ENCODE data around the gene DRAP1. TPM values are rescaled to one million over a fixed set of nuclear protein-coding genes. Genes with fewer than 3 reads are reported as not detected.
A peak's percentile ranks its signal among the peaks of the same experiment; 100 is the strongest.

DRAP1 gene
- total and polyA plus RNA-seq, 9 of the 15 experiments (the other 6 are each of a cell fraction or from before 2014, with no cell fraction given), result 9.6 to 200 (median 92.9) TPM

DNA sequence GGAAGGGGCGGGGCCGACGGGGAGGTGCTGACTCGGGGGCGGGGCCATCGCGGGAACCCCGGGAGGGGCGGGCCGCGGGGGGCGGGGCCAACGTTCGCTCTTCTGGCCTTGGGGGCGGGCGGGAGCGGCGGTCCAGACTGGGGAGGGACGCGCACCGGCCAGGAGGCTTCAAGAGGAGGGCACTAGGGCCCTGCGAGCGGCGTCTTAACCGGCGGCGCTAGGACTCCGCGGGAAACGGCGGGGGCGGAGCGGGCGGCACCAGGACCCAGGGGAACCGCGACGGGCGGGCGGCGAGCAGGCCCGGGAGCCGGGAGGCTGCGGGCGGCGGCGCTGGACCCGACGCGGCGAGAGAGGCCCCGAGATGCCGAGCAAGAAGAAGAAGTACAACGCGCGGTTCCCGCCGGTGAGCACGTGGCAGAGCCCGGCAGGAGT, at the start of gene DRAP1 (continued):
- TF ChIP-seq ZSCAN32 (CRISPR knock-in tag; IDR thresholded peaks at IDR 0.05) (no peak), MTF1 (CRISPR knock-in tag; IDR thresholded peaks at IDR 0.05; ENCODE audit: borderline replicate concordance) (no peak), HNRNPK (IDR thresholded peaks at IDR 0.05; ENCODE audit: low read depth, low read length, poor library complexity, severe bottlenecking) (peak; percentile 40), HNRNPUL1 (IDR thresholded peaks at IDR 0.05; ENCODE audit: low read length) (no peak), ZFP30 (CRISPR knock-in tag; IDR thresholded peaks at IDR 0.05; ENCODE audit: borderline replicate concordance) (no peak), SMAD2 (IDR thresholded peaks at IDR 0.05; ENCODE audit: low read depth, low read length) (no peak), ZNF140 (CRISPR knock-in tag; IDR thresholded peaks at IDR 0.05) (no peak), SMARCA5 (IDR thresholded peaks at IDR 0.05) (no peak), STAG1 (CRISPR knock-in tag; IDR thresholded peaks at IDR 0.05; ENCODE audit: borderline replicate concordance) (no peak), GATAD2B (IDR thresholded peaks at IDR 0.05; ENCODE audit: borderline replicate concordance) (peak; percentile 99), BACH1 (tag; IDR thresholded peaks at IDR 0.05) (no peak), POLR2AphosphoS2 (IDR thresholded peaks at IDR 0.05; ENCODE audit: low read length) (no peak), ETV1 (tag; conservative IDR thresholded peaks at IDR 0.05; ENCODE audit: low read depth) (no peak)
- TF ChIP-seq, protein P1, sequence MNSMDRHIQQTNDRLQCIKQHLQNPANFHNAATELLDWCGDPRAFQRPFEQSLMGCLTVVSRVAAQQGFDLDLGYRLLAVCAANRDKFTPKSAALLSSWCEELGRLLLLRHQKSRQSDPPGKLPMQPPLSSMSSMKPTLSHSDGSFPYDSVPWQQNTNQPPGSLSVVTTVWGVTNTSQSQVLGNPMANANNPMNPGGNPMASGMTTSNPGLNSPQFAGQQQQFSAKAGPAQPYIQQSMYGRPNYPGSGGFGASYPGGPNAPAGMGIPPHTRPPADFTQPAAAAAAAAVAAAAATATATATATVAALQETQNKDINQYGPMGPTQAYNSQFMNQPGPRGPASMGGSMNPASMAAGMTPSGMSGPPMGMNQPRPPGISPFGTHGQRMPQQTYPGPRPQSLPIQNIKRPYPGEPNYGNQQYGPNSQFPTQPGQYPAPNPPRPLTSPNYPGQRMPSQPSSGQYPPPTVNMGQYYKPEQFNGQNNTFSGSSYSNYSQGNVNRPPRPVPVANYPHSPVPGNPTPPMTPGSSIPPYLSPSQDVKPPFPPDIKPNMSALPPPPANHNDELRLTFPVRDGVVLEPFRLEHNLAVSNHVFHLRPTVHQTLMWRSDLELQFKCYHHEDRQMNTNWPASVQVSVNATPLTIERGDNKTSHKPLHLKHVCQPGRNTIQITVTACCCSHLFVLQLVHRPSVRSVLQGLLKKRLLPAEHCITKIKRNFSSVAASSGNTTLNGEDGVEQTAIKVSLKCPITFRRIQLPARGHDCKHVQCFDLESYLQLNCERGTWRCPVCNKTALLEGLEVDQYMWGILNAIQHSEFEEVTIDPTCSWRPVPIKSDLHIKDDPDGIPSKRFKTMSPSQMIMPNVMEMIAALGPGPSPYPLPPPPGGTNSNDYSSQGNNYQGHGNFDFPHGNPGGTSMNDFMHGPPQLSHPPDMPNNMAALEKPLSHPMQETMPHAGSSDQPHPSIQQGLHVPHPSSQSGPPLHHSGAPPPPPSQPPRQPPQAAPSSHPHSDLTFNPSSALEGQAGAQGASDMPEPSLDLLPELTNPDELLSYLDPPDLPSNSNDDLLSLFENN (IDR thresholded peaks at IDR 0.05; ENCODE audit: low read depth in 2 of 2, low read length in 2 of 2), result peak; percentile 66 to 77; a peak in 2 of 4 replicates
- TF ChIP-seq, protein P2, sequence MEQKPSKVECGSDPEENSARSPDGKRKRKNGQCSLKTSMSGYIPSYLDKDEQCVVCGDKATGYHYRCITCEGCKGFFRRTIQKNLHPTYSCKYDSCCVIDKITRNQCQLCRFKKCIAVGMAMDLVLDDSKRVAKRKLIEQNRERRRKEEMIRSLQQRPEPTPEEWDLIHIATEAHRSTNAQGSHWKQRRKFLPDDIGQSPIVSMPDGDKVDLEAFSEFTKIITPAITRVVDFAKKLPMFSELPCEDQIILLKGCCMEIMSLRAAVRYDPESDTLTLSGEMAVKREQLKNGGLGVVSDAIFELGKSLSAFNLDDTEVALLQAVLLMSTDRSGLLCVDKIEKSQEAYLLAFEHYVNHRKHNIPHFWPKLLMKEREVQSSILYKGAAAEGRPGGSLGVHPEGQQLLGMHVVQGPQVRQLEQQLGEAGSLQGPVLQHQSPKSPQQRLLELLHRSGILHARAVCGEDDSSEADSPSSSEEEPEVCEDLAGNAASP (IDR thresholded peaks at IDR 0.05), result no peak
- TF ChIP-seq, protein P3, sequence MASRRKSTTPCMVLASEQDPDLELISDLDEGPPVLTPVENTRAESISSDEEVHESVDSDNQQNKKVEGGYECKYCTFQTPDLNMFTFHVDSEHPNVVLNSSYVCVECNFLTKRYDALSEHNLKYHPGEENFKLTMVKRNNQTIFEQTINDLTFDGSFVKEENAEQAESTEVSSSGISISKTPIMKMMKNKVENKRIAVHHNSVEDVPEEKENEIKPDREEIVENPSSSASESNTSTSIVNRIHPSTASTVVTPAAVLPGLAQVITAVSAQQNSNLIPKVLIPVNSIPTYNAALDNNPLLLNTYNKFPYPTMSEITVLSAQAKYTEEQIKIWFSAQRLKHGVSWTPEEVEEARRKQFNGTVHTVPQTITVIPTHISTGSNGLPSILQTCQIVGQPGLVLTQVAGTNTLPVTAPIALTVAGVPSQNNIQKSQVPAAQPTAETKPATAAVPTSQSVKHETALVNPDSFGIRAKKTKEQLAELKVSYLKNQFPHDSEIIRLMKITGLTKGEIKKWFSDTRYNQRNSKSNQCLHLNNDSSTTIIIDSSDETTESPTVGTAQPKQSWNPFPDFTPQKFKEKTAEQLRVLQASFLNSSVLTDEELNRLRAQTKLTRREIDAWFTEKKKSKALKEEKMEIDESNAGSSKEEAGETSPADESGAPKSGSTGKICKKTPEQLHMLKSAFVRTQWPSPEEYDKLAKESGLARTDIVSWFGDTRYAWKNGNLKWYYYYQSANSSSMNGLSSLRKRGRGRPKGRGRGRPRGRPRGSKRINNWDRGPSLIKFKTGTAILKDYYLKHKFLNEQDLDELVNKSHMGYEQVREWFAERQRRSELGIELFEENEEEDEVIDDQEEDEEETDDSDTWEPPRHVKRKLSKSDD (conservative IDR thresholded peaks at IDR 0.05; ENCODE audit: low read length), result peak; percentile 44; the same call in 1 of the 2 replicates
- TF ChIP-seq, protein P4, sequence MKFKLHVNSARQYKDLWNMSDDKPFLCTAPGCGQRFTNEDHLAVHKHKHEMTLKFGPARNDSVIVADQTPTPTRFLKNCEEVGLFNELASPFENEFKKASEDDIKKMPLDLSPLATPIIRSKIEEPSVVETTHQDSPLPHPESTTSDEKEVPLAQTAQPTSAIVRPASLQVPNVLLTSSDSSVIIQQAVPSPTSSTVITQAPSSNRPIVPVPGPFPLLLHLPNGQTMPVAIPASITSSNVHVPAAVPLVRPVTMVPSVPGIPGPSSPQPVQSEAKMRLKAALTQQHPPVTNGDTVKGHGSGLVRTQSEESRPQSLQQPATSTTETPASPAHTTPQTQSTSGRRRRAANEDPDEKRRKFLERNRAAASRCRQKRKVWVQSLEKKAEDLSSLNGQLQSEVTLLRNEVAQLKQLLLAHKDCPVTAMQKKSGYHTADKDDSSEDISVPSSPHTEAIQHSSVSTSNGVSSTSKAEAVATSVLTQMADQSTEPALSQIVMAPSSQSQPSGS (CRISPR knock-in tag; IDR thresholded peaks at IDR 0.05), result no peak
- TF ChIP-seq, protein P5, sequence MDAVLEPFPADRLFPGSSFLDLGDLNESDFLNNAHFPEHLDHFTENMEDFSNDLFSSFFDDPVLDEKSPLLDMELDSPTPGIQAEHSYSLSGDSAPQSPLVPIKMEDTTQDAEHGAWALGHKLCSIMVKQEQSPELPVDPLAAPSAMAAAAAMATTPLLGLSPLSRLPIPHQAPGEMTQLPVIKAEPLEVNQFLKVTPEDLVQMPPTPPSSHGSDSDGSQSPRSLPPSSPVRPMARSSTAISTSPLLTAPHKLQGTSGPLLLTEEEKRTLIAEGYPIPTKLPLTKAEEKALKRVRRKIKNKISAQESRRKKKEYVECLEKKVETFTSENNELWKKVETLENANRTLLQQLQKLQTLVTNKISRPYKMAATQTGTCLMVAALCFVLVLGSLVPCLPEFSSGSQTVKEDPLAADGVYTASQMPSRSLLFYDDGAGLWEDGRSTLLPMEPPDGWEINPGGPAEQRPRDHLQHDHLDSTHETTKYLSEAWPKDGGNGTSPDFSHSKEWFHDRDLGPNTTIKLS (IDR thresholded peaks at IDR 0.05; ENCODE audit: borderline replicate concordance, low read depth), result no peak
